Activated CD8-positive, alpha-beta memory T cell treated with anti-CD3 and anti-CD28 coated beads, Interleukin-2, amount 50 U/mL, for 24 hours (primary cell): ENCODE results near the gene ASTN1.

Experiments used
- DNase-seq: peaks from one replicate; pipeline ENCODE4 v3.0.0-alpha.2; 2020; ENCODE audit errors: extremely low read depth

Gene ASTN1

GRCh38 chr1:177163844-177164379 is 600 bp downstream of the ASTN1 start:
- no peak for DNase-seq

- no peak for DNase-seq
These were observed 2.3 kb downstream of the ASTN1 start for GRCh38 chr1:177162243-177162642.

- DNase-seq, result no peak
These were observed 18.0 kb downstream of the ASTN1 start for GRCh38 chr1:177146499-177146898.

GRCh38 chr1:177145106-177146070 is 19.1 kb downstream of the ASTN1 start:
- no peak for DNase-seq

- DNase-seq, result no peak
These were observed 21.7 kb downstream of the ASTN1 start for GRCh38 chr1:177142791-177143271.

GRCh38 chr1:177142010-177142409 is 22.5 kb downstream of the ASTN1 start:
- no peak for DNase-seq

GRCh38 chr1:177138347-177138746 is 26.2 kb downstream of the ASTN1 start:
- no peak for DNase-seq

GRCh38 chr1:177137814-177138213 is 26.7 kb downstream of the ASTN1 start:
- DNase-seq, result no peak

- no peak for DNase-seq
These were observed 29.3 kb downstream of the ASTN1 start for GRCh38 chr1:177135250-177135649.

- no peak for DNase-seq
These were observed 30.5 kb downstream of the ASTN1 start for GRCh38 chr1:177133977-177134538.

GRCh38 chr1:177132141-177132540 is 32.4 kb downstream of the ASTN1 start:
- no peak for DNase-seq

GRCh38 chr1:177131723-177132122 is 32.8 kb downstream of the ASTN1 start:
- no peak for DNase-seq

- DNase-seq, result no peak
These were observed 34.0 kb downstream of the ASTN1 start for GRCh38 chr1:177130451-177130945.

- no peak for DNase-seq
These were observed 35.7 kb downstream of the ASTN1 start for GRCh38 chr1:177128665-177129281.

GRCh38 chr1:177126267-177126666 is 38.2 kb downstream of the ASTN1 start:
- DNase-seq, result no peak

- DNase-seq, result no peak
These were observed 39.8 kb downstream of the ASTN1 start for GRCh38 chr1:177124577-177125278.

GRCh38 chr1:177122461-177123251 is 41.9 kb downstream of the ASTN1 start:
- no peak for DNase-seq

GRCh38 chr1:177119311-177119710 is 45.2 kb downstream of the ASTN1 start:
- DNase-seq, result no peak

GRCh38 chr1:177118901-177119300 is 45.6 kb downstream of the ASTN1 start:
- no peak for DNase-seq

- DNase-seq, result no peak
These were observed 47.6 kb downstream of the ASTN1 start for GRCh38 chr1:177116941-177117340.
